GM23338 (cell line): ENCODE measurements around the gene NR3C1. TPM values are rescaled to one million over a fixed set of nuclear protein-coding genes. Genes with fewer than 3 reads are reported as not detected.

Experiments used
- ATAC-seq: fragments of 200-7000 bp; cut with Tn5 transposase; 3 replicates; pipeline ENCODE4 v1.9.1; 2020
- DNase-seq: peaks from one replicate; pipeline ENCODE4 v3.0.0-alpha.2; 2015; ENCODE audit warnings: low spot score
- H2AFZ ChIP-seq: fragments of 200-600 bp; sonication (generic); 2 replicates; pipeline ENCODE4 v1.8.0; 2016; ENCODE audit warnings: antibody characterized with exemption, mild to moderate bottlenecking, moderate library complexity
- H3F3A ChIP-seq: fragments of 200-600 bp; sonication (generic); replicated peaks from 2 replicates; pipeline ENCODE4 v1.8.0; 2017; ENCODE audit warnings: antibody characterized with exemption, mixed run types, low read depth
- H3K27ac ChIP-seq: fragments of 200-600 bp; sonication (generic); 2 replicates; pipeline ENCODE4 v1.6.1; 2016; ENCODE audit warnings: low read depth
- H3K27me3 ChIP-seq: fragments of 200-600 bp; sonication (generic); 2 replicates; pipeline ENCODE4 v1.8.0; 2016; ENCODE audit warnings: mild to moderate bottlenecking, mixed run types, moderate library complexity; ENCODE audit not compliant: insufficient read depth
- H3K36me3 ChIP-seq: fragments of 200-600 bp; sonication (generic); 2 replicates; pipeline ENCODE4 v1.8.0; 2016; ENCODE audit warnings: mild to moderate bottlenecking; ENCODE audit not compliant: insufficient read depth
- H3K4me1 ChIP-seq: fragments of 200-600 bp; sonication (generic); 2 replicates; pipeline ENCODE4 v1.8.0; 2016; ENCODE audit warnings: mild to moderate bottlenecking, moderate library complexity; ENCODE audit not compliant: insufficient read depth
- H3K4me2 ChIP-seq: fragments of 200-600 bp; sonication (generic); 2 replicates; pipeline ENCODE4 v1.7.1; 2017; ENCODE audit warnings: mixed run types
- H3K4me3 ChIP-seq: fragments of 200-600 bp; sonication (generic); 2 replicates; pipeline ENCODE4 v1.6.1; 2016; ENCODE audit warnings: mixed run types
- H3K79me2 ChIP-seq: fragments of 200-600 bp; sonication (generic); replicated peaks from 2 replicates; pipeline ENCODE4 v1.8.0; 2017; ENCODE audit warnings: mild to moderate bottlenecking; ENCODE audit not compliant: insufficient read depth
- H3K9me2 ChIP-seq: fragments of 200-600 bp; sonication (generic); 2 replicates; pipeline ENCODE4 v1.8.0; 2017; ENCODE audit not compliant: insufficient read depth
- H4K20me1 ChIP-seq: fragments of 200-600 bp; sonication (generic); replicated peaks from 2 replicates; pipeline ENCODE4 v1.8.0; 2017; ENCODE audit warnings: mild to moderate bottlenecking; ENCODE audit not compliant: insufficient read depth
- H3K27ac Mint-ChIP-seq: 2 replicates; pipeline ENCODE4 v1.8.0; 2020; ENCODE audit warnings: inconsistent platforms, mild to moderate bottlenecking, moderate library complexity, mixed read lengths
- H3K27me3 Mint-ChIP-seq: 3 replicates; pipeline ENCODE4 v1.8.0; 2022; ENCODE audit warnings: low read depth, mild to moderate bottlenecking, moderate library complexity, mixed read lengths, inconsistent platforms; ENCODE audit not compliant: insufficient read depth, poor library complexity
- H3K36me3 Mint-ChIP-seq: 3 replicates; pipeline ENCODE4 v1.8.0; 2021; ENCODE audit warnings: low read depth, mild to moderate bottlenecking, inconsistent platforms, moderate library complexity, mixed read lengths
- H3K4me1 Mint-ChIP-seq: 3 replicates; pipeline ENCODE4 v1.8.0; 2020; ENCODE audit warnings: mild to moderate bottlenecking, inconsistent platforms, mixed read lengths
- H3K4me3 Mint-ChIP-seq: 3 replicates; pipeline ENCODE4 v1.8.0; 2021; ENCODE audit warnings: moderate library complexity, mild to moderate bottlenecking, inconsistent platforms, mixed read lengths
- H3K9me3 Mint-ChIP-seq: 3 replicates; pipeline ENCODE4 v1.8.0; 2020; ENCODE audit warnings: moderate library complexity, mild to moderate bottlenecking, inconsistent platforms, mixed read lengths
- CREB1 ChIP-seq: fragments of 250-450 bp; sonication (Bioruptor Pico); IDR thresholded peaks from 2 replicates; pipeline ENCODE4 v1.5.0; 2020; ENCODE audit warnings: low read depth, mild to moderate bottlenecking, moderate library complexity
- EZH2phosphoT487 ChIP-seq: fragments of 200-600 bp; sonication (generic); IDR thresholded peaks from one replicate; pipeline ENCODE4 v1.8.1; 2018; ENCODE audit warnings: antibody characterized with exemption; ENCODE audit not compliant: unreplicated experiment
- JUNB ChIP-seq: IDR thresholded peaks from one replicate; pipeline ENCODE4 v1.6.1; 2016; ENCODE audit warnings: antibody characterized with exemption; ENCODE audit not compliant: unreplicated experiment
- POLR2AphosphoS5 ChIP-seq: IDR thresholded peaks from 2 replicates; pipeline ENCODE4 v1.6.1; 2016; ENCODE audit warnings: antibody characterized with exemption, low read depth
- STAT1 ChIP-seq: IDR thresholded peaks from one replicate; pipeline ENCODE4 v1.6.1; 2016; ENCODE audit warnings: antibody characterized with exemption; ENCODE audit not compliant: unreplicated experiment
- ZNF331 ChIP-seq: fragments of 250-450 bp; sonication (Bioruptor Pico); IDR thresholded peaks from 2 replicates; pipeline ENCODE4 v1.5.0; 2020; ENCODE audit warnings: low read depth, mild to moderate bottlenecking, moderate library complexity
- polyA plus RNA-seq: library from polyadenylated mRNA; unstranded; fragments of >200 nt; fragmentation: Nextera tagmentation; extraction: Ambion mirVana; gene quantifications from 2 replicates; pipeline ENCODE4 v1.2.1, GENCODE V29; 2016
- total RNA-seq: library from RNA; depleted of rRNA; stranded (reverse); fragments of >200 nt; shearing (Covaris generic); gene quantifications from 2 replicates; pipeline ENCODE4 v1.2.3, GENCODE V29; 2014
- TF ChIP-seq, protein P1 (sequence below), 2 experiments: fragments of 200-600 bp in 1 of 2; sonication (generic) in 1 of 2; conservative IDR thresholded peaks; 2 replicates each; pipeline versions ENCODE4 v1.5.1 to v1.6.1; 2016 to 2017; ENCODE audit warnings: antibody characterized with exemption in 2 of 2, low read depth in 2 of 2, mild to moderate bottlenecking in 2 of 2, moderate library complexity in 1 of 2
- TF ChIP-seq, protein P2 (sequence below): fragments of 250-450 bp; sonication (Bioruptor Pico); IDR thresholded peaks from 2 replicates; pipeline ENCODE4 v1.5.0; 2020; ENCODE audit warnings: mild to moderate bottlenecking, moderate library complexity
- TF ChIP-seq, protein P3 (sequence below): IDR thresholded peaks from 2 replicates; pipeline ENCODE4 v1.6.1; 2016; ENCODE audit warnings: antibody characterized with exemption

The NR3C1 gene
- total and polyA plus RNA-seq, 2 experiments from 2014 or later: 1.2 to 4.6 TPM

DNA sequence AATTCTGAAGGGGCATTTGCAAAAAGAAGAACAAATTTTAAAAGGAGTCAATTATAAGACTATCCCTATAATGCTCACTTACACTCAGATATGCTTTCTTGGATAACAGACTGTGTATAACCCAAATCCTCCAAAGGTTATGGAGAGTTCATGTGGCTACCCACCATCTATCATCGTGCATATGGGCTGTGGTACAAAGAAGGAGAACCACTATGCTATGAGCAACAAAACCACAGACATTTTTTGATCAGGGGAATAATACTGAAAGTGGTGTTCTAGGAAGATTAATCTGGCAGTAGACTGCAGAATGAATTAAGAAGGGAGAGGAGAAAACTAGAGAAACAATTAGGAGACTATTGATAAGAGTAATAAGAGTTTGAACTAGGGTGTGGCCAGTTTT, 16.8 kb downstream of the NR3C1 start:
- Mint-ChIP-seq H3K4me1 (no peaks in the 10 kb centered on the region), H3K4me3 (no peak overlapping the region), H3K27ac (no peak overlapping the region), H3K9me3 (peaks cover 30% of the 10 kb centered on the region), H3K27me3 (peaks cover 5% of the 10 kb centered on the region), H3K36me3 (peaks cover 32% of the 10 kb centered on the region)
- ATAC-seq (no peak), DNase-seq (no peak)
- Histone ChIP-seq H2AFZ (no peak overlapping the region), H3K27ac (no peak overlapping the region), H3K4me1 (no peaks in the 10 kb centered on the region), H3K27me3 (no peaks in the 10 kb centered on the region), H3K9me2 (no peaks in the 10 kb centered on the region), H3K79me2 (no peaks in the 10 kb centered on the region), H3K4me2 (no peak overlapping the region), H3K36me3 (no peaks in the 10 kb centered on the region), H3F3A (no peaks in the 10 kb centered on the region), H3K4me3 (no peak overlapping the region), H4K20me1 (no peaks in the 10 kb centered on the region)
- TF ChIP-seq POLR2AphosphoS5: no peak
- TF ChIP-seq, protein P1, sequence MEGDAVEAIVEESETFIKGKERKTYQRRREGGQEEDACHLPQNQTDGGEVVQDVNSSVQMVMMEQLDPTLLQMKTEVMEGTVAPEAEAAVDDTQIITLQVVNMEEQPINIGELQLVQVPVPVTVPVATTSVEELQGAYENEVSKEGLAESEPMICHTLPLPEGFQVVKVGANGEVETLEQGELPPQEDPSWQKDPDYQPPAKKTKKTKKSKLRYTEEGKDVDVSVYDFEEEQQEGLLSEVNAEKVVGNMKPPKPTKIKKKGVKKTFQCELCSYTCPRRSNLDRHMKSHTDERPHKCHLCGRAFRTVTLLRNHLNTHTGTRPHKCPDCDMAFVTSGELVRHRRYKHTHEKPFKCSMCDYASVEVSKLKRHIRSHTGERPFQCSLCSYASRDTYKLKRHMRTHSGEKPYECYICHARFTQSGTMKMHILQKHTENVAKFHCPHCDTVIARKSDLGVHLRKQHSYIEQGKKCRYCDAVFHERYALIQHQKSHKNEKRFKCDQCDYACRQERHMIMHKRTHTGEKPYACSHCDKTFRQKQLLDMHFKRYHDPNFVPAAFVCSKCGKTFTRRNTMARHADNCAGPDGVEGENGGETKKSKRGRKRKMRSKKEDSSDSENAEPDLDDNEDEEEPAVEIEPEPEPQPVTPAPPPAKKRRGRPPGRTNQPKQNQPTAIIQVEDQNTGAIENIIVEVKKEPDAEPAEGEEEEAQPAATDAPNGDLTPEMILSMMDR (conservative IDR thresholded peaks at IDR 0.05; ENCODE audit: low read depth in 2 of 2): no peak

DNA sequence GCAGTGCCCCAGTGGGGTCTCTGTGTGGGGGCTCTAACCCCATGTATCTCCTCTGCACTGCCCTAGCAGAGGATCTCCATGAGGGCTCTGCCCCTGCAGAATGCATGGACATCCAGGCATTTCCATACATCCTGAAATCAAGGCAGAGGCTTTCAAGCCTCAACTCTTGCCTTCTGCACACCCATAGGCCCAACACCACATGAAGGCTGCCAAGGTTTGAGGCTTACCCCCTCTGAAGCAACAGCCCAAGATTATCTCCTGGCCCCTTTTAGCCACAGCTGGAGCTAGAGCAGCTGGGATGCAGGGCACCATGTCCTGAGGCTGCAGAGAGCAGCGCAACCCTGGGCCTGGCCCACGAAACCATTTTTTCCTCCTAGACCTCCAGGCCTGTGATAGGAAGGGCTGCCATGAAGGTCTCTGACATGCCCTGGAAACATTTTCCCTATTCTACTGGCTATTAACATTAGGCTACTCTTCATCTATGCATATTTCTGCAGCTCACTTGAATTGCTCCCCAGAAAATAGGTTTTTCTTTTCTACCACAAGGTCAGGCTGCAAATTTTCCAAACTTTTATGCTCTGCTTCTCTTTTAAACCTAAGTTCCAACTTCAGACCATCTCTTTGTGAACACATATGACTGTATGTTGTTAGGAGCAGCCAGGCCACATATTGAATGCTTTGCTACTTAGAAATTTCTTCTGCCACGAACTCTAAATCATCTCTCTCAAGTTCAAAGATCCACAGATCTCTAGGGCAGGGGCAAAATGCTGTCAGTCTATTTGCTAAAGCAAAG, 18.4 kb downstream of the NR3C1 start:
- H3K4me3 ChIP-seq: no peak overlapping the region
- no peaks in the 10 kb centered on the region for H3K36me3 ChIP-seq
- TF ChIP-seq, protein P2, sequence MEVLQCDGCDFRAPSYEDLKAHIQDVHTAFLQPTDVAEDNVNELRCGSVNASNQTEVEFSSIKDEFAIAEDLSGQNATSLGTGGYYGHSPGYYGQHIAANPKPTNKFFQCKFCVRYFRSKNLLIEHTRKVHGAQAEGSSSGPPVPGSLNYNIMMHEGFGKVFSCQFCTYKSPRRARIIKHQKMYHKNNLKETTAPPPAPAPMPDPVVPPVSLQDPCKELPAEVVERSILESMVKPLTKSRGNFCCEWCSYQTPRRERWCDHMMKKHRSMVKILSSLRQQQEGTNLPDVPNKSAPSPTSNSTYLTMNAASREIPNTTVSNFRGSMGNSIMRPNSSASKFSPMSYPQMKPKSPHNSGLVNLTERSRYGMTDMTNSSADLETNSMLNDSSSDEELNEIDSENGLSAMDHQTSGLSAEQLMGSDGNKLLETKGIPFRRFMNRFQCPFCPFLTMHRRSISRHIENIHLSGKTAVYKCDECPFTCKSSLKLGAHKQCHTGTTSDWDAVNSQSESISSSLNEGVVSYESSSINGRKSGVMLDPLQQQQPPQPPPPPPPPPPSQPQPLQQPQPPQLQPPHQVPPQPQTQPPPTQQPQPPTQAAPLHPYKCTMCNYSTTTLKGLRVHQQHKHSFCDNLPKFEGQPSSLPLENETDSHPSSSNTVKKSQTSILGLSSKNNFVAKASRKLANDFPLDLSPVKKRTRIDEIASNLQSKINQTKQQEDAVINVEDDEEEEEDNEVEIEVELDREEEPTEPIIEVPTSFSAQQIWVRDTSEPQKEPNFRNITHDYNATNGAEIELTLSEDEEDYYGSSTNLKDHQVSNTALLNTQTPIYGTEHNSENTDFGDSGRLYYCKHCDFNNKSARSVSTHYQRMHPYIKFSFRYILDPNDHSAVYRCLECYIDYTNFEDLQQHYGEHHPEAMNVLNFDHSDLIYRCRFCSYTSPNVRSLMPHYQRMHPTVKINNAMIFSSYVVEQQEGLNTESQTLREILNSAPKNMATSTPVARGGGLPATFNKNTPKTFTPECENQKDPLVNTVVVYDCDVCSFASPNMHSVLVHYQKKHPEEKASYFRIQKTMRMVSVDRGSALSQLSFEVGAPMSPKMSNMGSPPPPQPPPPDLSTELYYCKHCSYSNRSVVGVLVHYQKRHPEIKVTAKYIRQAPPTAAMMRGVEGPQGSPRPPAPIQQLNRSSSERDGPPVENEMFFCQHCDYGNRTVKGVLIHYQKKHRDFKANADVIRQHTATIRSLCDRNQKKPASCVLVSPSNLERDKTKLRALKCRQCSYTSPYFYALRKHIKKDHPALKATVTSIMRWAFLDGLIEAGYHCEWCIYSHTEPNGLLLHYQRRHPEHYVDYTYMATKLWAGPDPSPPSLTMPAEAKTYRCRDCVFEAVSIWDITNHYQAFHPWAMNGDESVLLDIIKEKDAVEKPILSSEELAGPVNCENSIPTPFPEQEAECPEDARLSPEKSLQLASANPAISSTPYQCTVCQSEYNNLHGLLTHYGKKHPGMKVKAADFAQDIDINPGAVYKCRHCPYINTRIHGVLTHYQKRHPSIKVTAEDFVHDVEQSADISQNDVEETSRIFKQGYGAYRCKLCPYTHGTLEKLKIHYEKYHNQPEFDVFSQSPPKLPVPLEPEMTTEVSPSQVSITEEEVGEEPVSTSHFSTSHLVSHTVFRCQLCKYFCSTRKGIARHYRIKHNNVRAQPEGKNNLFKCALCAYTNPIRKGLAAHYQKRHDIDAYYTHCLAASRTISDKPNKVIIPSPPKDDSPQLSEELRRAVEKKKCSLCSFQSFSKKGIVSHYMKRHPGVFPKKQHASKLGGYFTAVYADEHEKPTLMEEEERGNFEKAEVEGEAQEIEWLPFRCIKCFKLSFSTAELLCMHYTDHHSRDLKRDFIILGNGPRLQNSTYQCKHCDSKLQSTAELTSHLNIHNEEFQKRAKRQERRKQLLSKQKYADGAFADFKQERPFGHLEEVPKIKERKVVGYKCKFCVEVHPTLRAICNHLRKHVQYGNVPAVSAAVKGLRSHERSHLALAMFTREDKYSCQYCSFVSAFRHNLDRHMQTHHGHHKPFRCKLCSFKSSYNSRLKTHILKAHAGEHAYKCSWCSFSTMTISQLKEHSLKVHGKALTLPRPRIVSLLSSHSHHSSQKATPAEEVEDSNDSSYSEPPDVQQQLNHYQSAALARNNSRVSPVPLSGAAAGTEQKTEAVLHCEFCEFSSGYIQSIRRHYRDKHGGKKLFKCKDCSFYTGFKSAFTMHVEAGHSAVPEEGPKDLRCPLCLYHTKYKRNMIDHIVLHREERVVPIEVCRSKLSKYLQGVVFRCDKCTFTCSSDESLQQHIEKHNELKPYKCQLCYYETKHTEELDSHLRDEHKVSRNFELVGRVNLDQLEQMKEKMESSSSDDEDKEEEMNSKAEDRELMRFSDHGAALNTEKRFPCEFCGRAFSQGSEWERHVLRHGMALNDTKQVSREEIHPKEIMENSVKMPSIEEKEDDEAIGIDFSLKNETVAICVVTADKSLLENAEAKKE: no peak
- no peak for TF ChIP-seq STAT1
- no peak for TF ChIP-seq CREB1 (CRISPR knock-in tag)
- TF ChIP-seq, protein P1 (conservative IDR thresholded peaks at IDR 0.05; ENCODE audit: low read depth in 2 of 2): no peak
- no peak for TF ChIP-seq JUNB
- TF ChIP-seq ZNF331 (CRISPR knock-in tag): no peak
- TF ChIP-seq, protein P3, sequence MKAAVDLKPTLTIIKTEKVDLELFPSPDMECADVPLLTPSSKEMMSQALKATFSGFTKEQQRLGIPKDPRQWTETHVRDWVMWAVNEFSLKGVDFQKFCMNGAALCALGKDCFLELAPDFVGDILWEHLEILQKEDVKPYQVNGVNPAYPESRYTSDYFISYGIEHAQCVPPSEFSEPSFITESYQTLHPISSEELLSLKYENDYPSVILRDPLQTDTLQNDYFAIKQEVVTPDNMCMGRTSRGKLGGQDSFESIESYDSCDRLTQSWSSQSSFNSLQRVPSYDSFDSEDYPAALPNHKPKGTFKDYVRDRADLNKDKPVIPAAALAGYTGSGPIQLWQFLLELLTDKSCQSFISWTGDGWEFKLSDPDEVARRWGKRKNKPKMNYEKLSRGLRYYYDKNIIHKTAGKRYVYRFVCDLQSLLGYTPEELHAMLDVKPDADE: no peak
- TF ChIP-seq EZH2phosphoT487: no peak

More for the DNA sequence above, 18.4 kb downstream of the NR3C1 start:
- Histone ChIP-seq H3K9me2 (no peaks in the 10 kb centered on the region), H3K27me3 (no peaks in the 10 kb centered on the region), H3F3A (no peaks in the 10 kb centered on the region), H4K20me1 (no peaks in the 10 kb centered on the region), H3K4me2 (no peak overlapping the region), H3K27ac (no peak overlapping the region), H2AFZ (no peak overlapping the region), H3K79me2 (no peaks in the 10 kb centered on the region), H3K4me1 (no peaks in the 10 kb centered on the region)
- DNase-seq: no peak
- Mint-ChIP-seq H3K27ac (no peak overlapping the region), H3K9me3 (peaks cover 30% of the 10 kb centered on the region), H3K4me3 (no peak overlapping the region), H3K4me1 (no peaks in the 10 kb centered on the region), H3K27me3 (peaks cover 5% of the 10 kb centered on the region), H3K36me3 (peaks cover 32% of the 10 kb centered on the region)
- ATAC-seq: no peak
